ENCODE measurements around the gene VPS8.

DNA sequence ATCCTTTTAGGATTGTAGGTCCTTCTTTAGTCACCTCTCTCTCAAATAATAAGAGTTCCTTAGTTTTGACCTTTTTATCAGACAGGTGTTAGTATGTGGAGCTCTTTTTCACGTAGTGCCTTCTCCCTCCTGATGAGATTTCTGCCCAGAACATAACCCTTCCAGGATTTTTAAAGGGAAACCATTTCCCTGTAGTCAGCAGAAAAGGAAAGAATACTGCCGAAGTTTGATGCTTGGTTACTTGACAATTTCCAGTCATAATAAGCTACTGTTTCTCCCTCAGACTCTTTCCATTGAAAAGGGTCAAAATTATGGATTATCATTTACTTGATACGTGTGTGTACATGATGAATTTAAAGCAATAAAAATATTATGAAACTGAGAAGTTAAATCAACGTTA is 73.1 kb downstream of the VPS8 start:
- TF ChIP-seq, protein P1, sequence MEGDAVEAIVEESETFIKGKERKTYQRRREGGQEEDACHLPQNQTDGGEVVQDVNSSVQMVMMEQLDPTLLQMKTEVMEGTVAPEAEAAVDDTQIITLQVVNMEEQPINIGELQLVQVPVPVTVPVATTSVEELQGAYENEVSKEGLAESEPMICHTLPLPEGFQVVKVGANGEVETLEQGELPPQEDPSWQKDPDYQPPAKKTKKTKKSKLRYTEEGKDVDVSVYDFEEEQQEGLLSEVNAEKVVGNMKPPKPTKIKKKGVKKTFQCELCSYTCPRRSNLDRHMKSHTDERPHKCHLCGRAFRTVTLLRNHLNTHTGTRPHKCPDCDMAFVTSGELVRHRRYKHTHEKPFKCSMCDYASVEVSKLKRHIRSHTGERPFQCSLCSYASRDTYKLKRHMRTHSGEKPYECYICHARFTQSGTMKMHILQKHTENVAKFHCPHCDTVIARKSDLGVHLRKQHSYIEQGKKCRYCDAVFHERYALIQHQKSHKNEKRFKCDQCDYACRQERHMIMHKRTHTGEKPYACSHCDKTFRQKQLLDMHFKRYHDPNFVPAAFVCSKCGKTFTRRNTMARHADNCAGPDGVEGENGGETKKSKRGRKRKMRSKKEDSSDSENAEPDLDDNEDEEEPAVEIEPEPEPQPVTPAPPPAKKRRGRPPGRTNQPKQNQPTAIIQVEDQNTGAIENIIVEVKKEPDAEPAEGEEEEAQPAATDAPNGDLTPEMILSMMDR (IDR thresholded peaks at IDR 0.05), result no peak
- TF ChIP-seq POLR2A (IDR thresholded peaks at IDR 0.05), result no peak

Data from body of pancreas (tissue), 4 donors.